Mesendoderm (in vitro differentiated cells): ENCODE data around the gene MYPOP.
A peak's percentile ranks its signal among the peaks of the same experiment; 100 is the strongest.

Experiments
- DNase-seq: peaks from one replicate; pipeline ENCODE4 v3.0.0; 2013
- H2AK5ac ChIP-seq: 2 replicates; pipeline ENCODE4 v1.6.1; 2013; ENCODE audit warnings: low read length, inconsistent platforms
- H2BK120ac ChIP-seq: 2 replicates; pipeline ENCODE4 v1.6.1; 2013; ENCODE audit warnings: low read depth, mild to moderate bottlenecking, low read length, moderate library complexity, mixed read lengths
- H2BK15ac ChIP-seq: replicated peaks from 2 replicates; pipeline ENCODE4 v1.6.1; 2013; ENCODE audit warnings: low read depth, mild to moderate bottlenecking, moderate library complexity
- H2BK5ac ChIP-seq: 2 replicates; pipeline ENCODE4 v1.6.1; 2013; ENCODE audit warnings: low read length, inconsistent platforms
- H3K18ac ChIP-seq: 2 replicates; pipeline ENCODE4 v1.6.1; 2013; ENCODE audit warnings: mild to moderate bottlenecking, low read length, mixed read lengths
- H3K23ac ChIP-seq: one replicate; pipeline ENCODE4 v1.6.1; 2013; ENCODE audit warnings: low read length
- H3K27ac ChIP-seq: 2 replicates; pipeline ENCODE4 v1.5.1; 2013; ENCODE audit warnings: low read depth, mild to moderate bottlenecking, inconsistent platforms, low read length, moderate library complexity
- H3K27me3 ChIP-seq: 2 replicates; pipeline ENCODE4 v1.6.1; 2013; ENCODE audit warnings: low read length, control low read depth, mild to moderate bottlenecking, inconsistent platforms; ENCODE audit not compliant: insufficient read depth, poor library complexity
- H3K36me3 ChIP-seq: 2 replicates; pipeline ENCODE4 v1.6.1; 2013; ENCODE audit warnings: low read length, inconsistent platforms; ENCODE audit not compliant: control insufficient read depth, insufficient read depth
- H3K4ac ChIP-seq: one replicate; pipeline ENCODE4 v1.6.1; 2013; ENCODE audit warnings: low read depth, mild to moderate bottlenecking, low read length, moderate library complexity
- H3K4me1 ChIP-seq: 2 replicates; pipeline ENCODE4 v1.6.1; 2013; ENCODE audit warnings: low read depth, low read length, inconsistent platforms; ENCODE audit not compliant: control insufficient read depth
- H3K4me2 ChIP-seq: 2 replicates; pipeline ENCODE4 v1.6.1; 2013; ENCODE audit warnings: low read length
- H3K4me3 ChIP-seq: 2 replicates; pipeline ENCODE4 v1.5.1; 2013; ENCODE audit warnings: mild to moderate bottlenecking, low read length
- H3K56ac ChIP-seq: one replicate; pipeline ENCODE4 v1.6.1; 2013; ENCODE audit warnings: low read length
- H3K79me1 ChIP-seq: 2 replicates; pipeline ENCODE4 v1.6.1; 2013; ENCODE audit warnings: low read length, inconsistent platforms
- H3K79me2 ChIP-seq: 2 replicates; pipeline ENCODE4 v1.6.1; 2013; ENCODE audit warnings: mild to moderate bottlenecking, low read length; ENCODE audit not compliant: control insufficient read depth, insufficient read depth
- H3K9ac ChIP-seq: 2 replicates; pipeline ENCODE4 v1.6.1; 2013; ENCODE audit warnings: low read length, inconsistent platforms
- H4K5ac ChIP-seq: one replicate; pipeline ENCODE4 v1.6.1; 2013; ENCODE audit warnings: low read length
- H4K8ac ChIP-seq: one replicate; pipeline ENCODE4 v1.6.1; 2013; ENCODE audit warnings: low read depth, mild to moderate bottlenecking, control low read depth, low read length, moderate library complexity
- WGBS: extraction: QIAGEN DNeasy Blood & Tissue Kit; methylation state at CpG from one replicate; pipeline ENCODE4 v1.1.7; 2013; ENCODE audit warnings: low lambda C conversion rate, missing lambda C conversion rate; ENCODE audit not compliant: insufficient coverage; ENCODE audit errors: extremely low coverage; 5-methylcytosine and 5-hydroxymethylcytosine counted together

The MYPOP gene

DNA sequence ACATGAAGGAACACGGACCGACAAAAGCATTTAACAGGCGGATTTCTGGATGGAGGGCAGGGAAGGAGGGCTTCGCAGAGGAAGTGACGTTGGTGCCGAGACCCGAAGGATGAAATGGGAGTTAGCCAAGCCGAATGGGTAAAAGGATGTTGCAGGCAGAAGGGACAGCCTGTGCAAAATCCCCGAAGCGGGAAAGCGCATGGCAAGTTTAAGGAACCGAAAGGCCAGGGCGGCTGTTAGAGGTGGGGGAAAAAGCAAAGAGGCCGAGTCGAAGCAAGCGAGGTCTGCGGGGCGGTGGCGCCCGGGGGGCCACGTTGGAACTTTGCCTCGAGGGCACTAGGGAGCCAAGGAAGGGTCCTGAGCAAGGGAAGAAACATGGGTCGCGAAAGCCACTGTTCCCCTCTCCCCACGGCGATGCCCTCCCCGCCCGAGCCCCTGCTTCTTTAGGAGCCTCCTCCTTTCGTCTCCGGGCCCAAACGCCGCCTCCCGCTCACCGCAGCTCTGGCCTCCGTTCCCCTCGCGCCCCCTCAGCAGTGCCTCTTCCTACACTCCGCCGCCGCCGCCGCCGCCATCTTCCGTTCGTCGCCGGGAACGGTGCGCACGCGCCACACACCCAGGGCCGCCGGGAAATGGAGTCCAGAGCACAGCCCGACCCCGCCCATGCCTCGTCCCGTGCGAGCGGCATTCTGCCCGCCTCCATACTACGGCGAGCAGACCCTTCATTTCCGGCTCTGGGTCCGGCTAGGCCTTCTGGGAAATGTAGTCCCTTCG is 39.7 kb downstream of the MYPOP start, which contains the start of gene SYMPK:
SYMPK (minus strand) TSS at position 584 of the 771 bp plus-strand sequence. CDS start 8,652 bp downstream, outside the sequence.
- peak within 1 kb of the TSS; percentile 91 for H3K23ac ChIP-seq
- peaks cover 2% of the 10 kb centered on the region for H3K36me3 ChIP-seq
- peak within 1 kb of the TSS; percentile 95 for H2AK5ac ChIP-seq
- H4K5ac ChIP-seq = no peak within 1 kb of the TSS
- H3K4me2 ChIP-seq = peak within 1 kb of the TSS; percentile 93
- peak within 1 kb of the TSS; percentile 85 for H2BK5ac ChIP-seq
- no peak within 1 kb of the TSS for H2BK15ac ChIP-seq
- peak within 1 kb of the TSS; percentile 99 for H3K4me3 ChIP-seq
- H2BK120ac ChIP-seq = no peak within 1 kb of the TSS
- H3K56ac ChIP-seq = peak within 1 kb of the TSS; percentile 97
- peaks cover 46% of the 10 kb centered on the region for H3K79me2 ChIP-seq
- peak within 1 kb of the TSS; percentile 86 for H3K9ac ChIP-seq
- peaks cover 9% of the 10 kb centered on the region for H3K4me1 ChIP-seq
- H3K79me1 ChIP-seq = peaks cover 16% of the 10 kb centered on the region
- peak within 1 kb of the TSS; percentile 83 for H3K4ac ChIP-seq
- H4K8ac ChIP-seq = no peak within 1 kb of the TSS
- peak within 1 kb of the TSS; percentile 97 for H3K18ac ChIP-seq
- H3K27me3 ChIP-seq = no peaks in the 10 kb centered on the region
- DNase-seq = peak; percentile 100
- no CpG with 5 or more reads among the region's 65 CpGs for WGBS
- H3K27ac ChIP-seq = peak within 1 kb of the TSS; percentile 82

DNA sequence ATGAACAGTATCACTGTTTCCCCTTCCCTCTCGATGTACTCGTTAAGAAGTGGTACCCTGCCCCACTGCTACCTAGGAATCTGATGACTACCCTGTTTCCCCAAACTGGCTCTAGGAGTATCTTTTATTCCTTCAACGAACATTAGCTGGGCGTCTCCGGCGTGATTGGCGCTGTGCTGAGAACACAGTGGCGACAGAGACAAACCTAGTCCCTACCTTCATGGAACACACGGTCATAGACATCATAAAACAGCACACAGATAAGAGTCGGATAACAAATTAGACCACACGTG is 40.2 kb downstream of the MYPOP start:
- no peak overlapping the region for H3K27ac ChIP-seq

GRCh38 chr19:45860359-45861259 is 41.8 kb downstream of the MYPOP start:
- Histone ChIP-seq H4K8ac (no peak overlapping the region), H3K27ac (no peak overlapping the region), H2AK5ac (no peak overlapping the region), H3K36me3 (peaks cover 2% of the 10 kb centered on the region), H3K9ac (no peak overlapping the region), H3K79me2 (peaks cover 41% of the 10 kb centered on the region), H3K27me3 (no peaks in the 10 kb centered on the region), H3K23ac (no peak overlapping the region), H3K18ac (no peak overlapping the region), H3K4me1 (peaks cover 2% of the 10 kb centered on the region), H3K4me3 (no peak overlapping the region), H3K4ac (no peak overlapping the region), H2BK5ac (no peak overlapping the region), H2BK120ac (no peak overlapping the region), H3K4me2 (no peak overlapping the region), H3K79me1 (peaks cover 16% of the 10 kb centered on the region), H4K5ac (no peak overlapping the region), H3K56ac (no peak overlapping the region), H2BK15ac (no peak overlapping the region)
- no peak for DNase-seq
- WGBS = no CpG with 5 or more reads among the region's 15 CpGs

More for the DNA sequence above, 40.2 kb downstream of the MYPOP start:
- peaks cover 2% of the 10 kb centered on the region for H3K36me3 ChIP-seq
- H3K79me1 ChIP-seq = peaks cover 16% of the 10 kb centered on the region
- H3K4me2 ChIP-seq = peak overlapping the region; percentile 93
- H3K56ac ChIP-seq = peak overlapping the region; percentile 97
- H2BK5ac ChIP-seq = peak overlapping the region; percentile 6
- H2BK120ac ChIP-seq = no peak overlapping the region
- H4K5ac ChIP-seq = no peak overlapping the region
- H3K4me1 ChIP-seq = peaks cover 9% of the 10 kb centered on the region
- H3K79me2 ChIP-seq = peaks cover 45% of the 10 kb centered on the region
- H3K18ac ChIP-seq = no peak overlapping the region
- no peak overlapping the region for H2BK15ac ChIP-seq
- DNase-seq = no peak
- no peak overlapping the region for H3K23ac ChIP-seq
- H3K4ac ChIP-seq = peak overlapping the region; percentile 83
- peak overlapping the region; percentile 59 for H2AK5ac ChIP-seq
- peak overlapping the region; percentile 99 for H3K4me3 ChIP-seq
- no peak overlapping the region for H4K8ac ChIP-seq
- H3K9ac ChIP-seq = peak overlapping the region; percentile 86
- no CpG with 5 or more reads among the region's 11 CpGs for WGBS
- H3K27me3 ChIP-seq = no peaks in the 10 kb centered on the region

GRCh38 chr19:45854167-45854778 is 48.1 kb downstream of the MYPOP start:
- H3K79me2 ChIP-seq = peaks cover 14% of the 10 kb centered on the region
- H2AK5ac ChIP-seq = no peak overlapping the region
- H3K4me1 ChIP-seq = no peaks in the 10 kb centered on the region
- H3K4me3 ChIP-seq = no peak overlapping the region
- no peak overlapping the region for H2BK15ac ChIP-seq
- no peak overlapping the region for H3K27ac ChIP-seq
- H3K56ac ChIP-seq = no peak overlapping the region
- no peak overlapping the region for H3K4me2 ChIP-seq
- peaks cover 12% of the 10 kb centered on the region for H3K79me1 ChIP-seq
- H3K36me3 ChIP-seq = peaks cover 21% of the 10 kb centered on the region
- no peak overlapping the region for H4K5ac ChIP-seq
- no peak overlapping the region for H3K9ac ChIP-seq
- H3K23ac ChIP-seq = no peak overlapping the region
- no peak overlapping the region for H2BK120ac ChIP-seq
- no peak overlapping the region for H3K4ac ChIP-seq
- H3K18ac ChIP-seq = no peak overlapping the region
- H2BK5ac ChIP-seq = no peak overlapping the region
- DNase-seq = no peak
- H4K8ac ChIP-seq = no peak overlapping the region
- WGBS = no CpG with 5 or more reads among the region's 16 CpGs
- no peaks in the 10 kb centered on the region for H3K27me3 ChIP-seq

GRCh38 chr19:45852983-45853382 is 49.4 kb downstream of the MYPOP start:
- Histone ChIP-seq H3K4ac (no peak overlapping the region), H2BK5ac (no peak overlapping the region), H3K36me3 (peaks cover 24% of the 10 kb centered on the region), H3K79me2 (peaks cover 9% of the 10 kb centered on the region), H3K4me1 (no peaks in the 10 kb centered on the region), H4K8ac (no peak overlapping the region), H2BK120ac (no peak overlapping the region), H3K23ac (no peak overlapping the region), H3K18ac (no peak overlapping the region), H3K4me3 (no peak overlapping the region), H3K79me1 (peaks cover 9% of the 10 kb centered on the region), H3K27ac (no peak overlapping the region), H4K5ac (no peak overlapping the region), H3K4me2 (no peak overlapping the region), H3K9ac (no peak overlapping the region), H2AK5ac (no peak overlapping the region), H3K56ac (no peak overlapping the region), H3K27me3 (no peaks in the 10 kb centered on the region), H2BK15ac (no peak overlapping the region)
- WGBS = no CpG with 5 or more reads among the region's 7 CpGs
- no peak for DNase-seq
